Natural killer cell (primary cell): Measurements from ENCODE around the gene WNT3A. TPM values are rescaled to one million over a fixed set of nuclear protein-coding genes. Genes with fewer than 3 reads are reported as not detected.

Experiments
- ATAC-seq, 3 donors: fragments of 150-1000 bp in 2 of 3; fragments of 200-7000 bp in 1 of 3; cut with Tn5 transposase; 1 replicate in 1 of 3; 2 replicates in 2 of 3; pipeline ENCODE4 v1.10.0; 2021; ENCODE audit warnings: mild to moderate bottlenecking in 2 of 3, moderate library complexity in 2 of 3
- DNase-seq, 2 donors: peaks; one replicate each; pipeline versions ENCODE4 v3.0.0 to v3.0.0-alpha.2; 2013 to 2021; ENCODE audit warnings: mixed read lengths in 1 of 2
- H3K27ac ChIP-seq: one replicate; pipeline ENCODE4 v1.5.1; 2013; ENCODE audit warnings: mild to moderate bottlenecking, low read length
- H3K27me3 ChIP-seq: one replicate; pipeline ENCODE4 v1.6.1; 2013; ENCODE audit warnings: low read length; ENCODE audit not compliant: control insufficient read depth, insufficient read depth
- H3K36me3 ChIP-seq: one replicate; pipeline ENCODE4 v1.6.1; 2013; ENCODE audit warnings: low read length; ENCODE audit not compliant: control insufficient read depth, insufficient read depth
- H3K4me1 ChIP-seq: one replicate; pipeline ENCODE4 v1.6.1; 2013; ENCODE audit warnings: low read length; ENCODE audit not compliant: control insufficient read depth, insufficient read depth
- H3K4me3 ChIP-seq: one replicate; pipeline ENCODE4 v1.5.1; 2013; ENCODE audit warnings: low read length
- H3K9me3 ChIP-seq: one replicate; pipeline ENCODE4 v1.6.1; 2013; ENCODE audit warnings: low read length; ENCODE audit not compliant: control insufficient read depth, insufficient read depth
- H3K27ac Mint-ChIP-seq, 2 donors: one replicate each; pipeline ENCODE4 v1.8.0; 2022; ENCODE audit warnings: mild to moderate bottlenecking in 2 of 2, mixed read lengths in 2 of 2, moderate library complexity in 1 of 2
- H3K27me3 Mint-ChIP-seq, 2 donors: one replicate each; pipeline ENCODE4 v1.8.0; 2022; ENCODE audit warnings: low read depth in 2 of 2, mixed read lengths in 2 of 2
- H3K36me3 Mint-ChIP-seq: one replicate; pipeline ENCODE4 v1.8.0; 2022; ENCODE audit warnings: mixed read lengths
- H3K4me1 Mint-ChIP-seq, 2 donors: one replicate each; pipeline ENCODE4 v1.8.0; 2022; ENCODE audit warnings: mixed read lengths in 2 of 2
- H3K4me3 Mint-ChIP-seq: one replicate; pipeline ENCODE4 v1.8.0; 2022; ENCODE audit warnings: mild to moderate bottlenecking, moderate library complexity, mixed read lengths
- H3K9me3 Mint-ChIP-seq, 2 donors: one replicate each; pipeline ENCODE4 v1.8.0; 2022; ENCODE audit warnings: mixed read lengths in 2 of 2
- CTCF ChIP-seq: fragments of 200-600 bp; IDR thresholded peaks from one replicate; pipeline ENCODE4 v1.8.0; 2022; ENCODE audit warnings: antibody characterized with exemption
- WGBS: methylation state at CpG from one replicate; pipeline ENCODE4 v1.1.7; 2013; ENCODE audit warnings: missing lambda C conversion rate; ENCODE audit not compliant: insufficient coverage; 5-methylcytosine and 5-hydroxymethylcytosine counted together
- intact Hi-C: fragments of 100-400 bp; cut with micrococcal nuclease; formaldehyde crosslinking; loops from one replicate; pipeline ENCODE4 v1.14.2; 2022
- total RNA-seq, 4 donors: library from RNA; stranded (reverse); fragments of 120-200 nt in 1 of 4; gene quantifications; one replicate each; pipeline versions ENCODE4 v1.2.3 to v1.2.4, GENCODE V29; 2013 to 2022

The WNT3A gene
- total RNA-seq, 3 donors from 2014 or later (not counting 1 experiment from before 2014, with no cell fraction given): not detected

DNA sequence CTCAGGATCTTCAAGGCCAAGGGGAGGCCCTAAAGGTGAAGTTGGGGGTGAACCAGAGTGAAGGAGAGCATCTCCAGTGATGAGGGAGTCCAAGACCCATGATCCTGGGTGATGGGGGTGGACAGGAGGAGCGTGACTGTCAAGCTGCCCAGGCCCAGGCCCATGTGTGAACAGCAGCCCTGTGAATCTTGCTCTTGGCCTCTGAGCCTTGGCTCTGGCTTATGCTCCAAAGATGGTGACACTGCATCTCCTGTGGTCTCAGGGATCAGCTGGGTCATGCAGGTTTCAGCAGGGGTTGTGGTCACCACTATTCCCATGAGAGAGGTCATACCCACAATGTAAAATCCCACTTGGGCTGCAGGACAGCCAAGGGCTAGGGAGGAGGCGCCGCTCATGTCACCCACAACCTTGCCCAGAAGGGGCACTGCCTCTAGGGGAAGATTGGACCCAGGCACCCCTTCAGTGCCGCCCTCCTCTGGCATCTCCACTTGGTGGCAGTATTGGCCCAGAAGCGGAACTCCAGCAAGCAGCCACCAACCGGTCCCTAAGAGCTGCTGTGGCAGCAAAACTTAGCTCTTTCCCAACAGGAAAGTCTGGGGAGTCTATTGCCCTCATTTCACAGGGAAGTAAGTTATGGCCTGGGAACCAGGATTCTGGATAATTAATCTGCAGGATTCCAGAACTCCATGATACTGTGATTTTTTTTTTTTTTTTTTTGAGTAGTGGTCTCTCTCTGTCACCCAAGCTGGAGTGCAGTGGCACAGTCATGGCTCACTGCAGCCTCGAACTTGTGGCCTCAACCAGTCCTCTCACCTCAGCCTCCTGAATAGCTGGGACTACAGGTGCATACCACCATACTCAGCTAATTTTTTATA lies 7.5 kb upstream of the WNT3A start:
- Mint-ChIP-seq H3K4me1 (no peaks in the 10 kb centered on the region), H3K4me3 (no peak overlapping the region), H3K9me3 (peaks cover 0 to 8% of the 10 kb centered on the region in 2 donors), H3K27me3 (peaks cover 21 to 41% of the 10 kb centered on the region in 2 donors), H3K36me3 (no peaks in the 10 kb centered on the region), H3K27ac (no peak overlapping the region)
- Histone ChIP-seq H3K27me3 (peaks cover 7% of the 10 kb centered on the region), H3K4me3 (no peak overlapping the region), H3K4me1 (peaks cover 2% of the 10 kb centered on the region), H3K27ac (no peak overlapping the region), H3K9me3 (peaks cover 9% of the 10 kb centered on the region), H3K36me3 (no peaks in the 10 kb centered on the region)
- intact Hi-C loops: loop anchor here (2.0 kb wide), 1 partner anchor 516 kb away; no protein-coding TSS in a partner anchor
- peak; percentile 67 for TF ChIP-seq CTCF
- peak; percentile 84 to 97 (median 95) for ATAC-seq
- peak; percentile 50 to 80 for DNase-seq
- WGBS: 15% methylated on average over 7 of the region's 7 CpGs

DNA sequence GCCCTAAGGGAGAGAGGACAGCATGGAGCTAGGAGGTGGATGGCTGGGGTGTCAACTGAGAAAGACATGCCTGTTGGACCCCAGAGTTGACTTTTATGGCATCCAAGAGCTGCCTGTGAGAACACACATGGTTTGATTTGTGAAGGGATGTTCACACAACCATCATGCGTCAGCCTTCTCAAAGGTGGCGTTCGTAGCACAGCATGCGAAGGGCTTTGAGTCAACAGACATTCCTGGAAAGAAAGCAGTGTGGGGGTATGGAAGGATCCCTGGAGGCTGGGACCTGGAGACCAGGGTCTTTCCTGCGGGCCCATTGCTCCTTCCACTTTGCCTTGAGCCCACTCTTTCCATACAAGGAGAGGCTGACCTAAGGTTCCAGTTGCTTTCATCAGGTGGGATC lies 6.4 kb upstream of the WNT3A start:
- H3K27me3 ChIP-seq: peaks cover 15% of the 10 kb centered on the region
- Mint-ChIP-seq H3K4me1 (no peaks in the 10 kb centered on the region), H3K36me3 (no peaks in the 10 kb centered on the region), H3K4me3 (no peak overlapping the region), H3K27ac (no peak overlapping the region), H3K9me3 (peaks cover 0 to 8% of the 10 kb centered on the region in 2 donors), H3K27me3 (peaks cover 24 to 46% of the 10 kb centered on the region in 2 donors)
- no peak overlapping the region for H3K4me3 ChIP-seq
- H3K9me3 ChIP-seq: peaks cover 9% of the 10 kb centered on the region
- TF ChIP-seq CTCF: no peak
- no peaks in the 10 kb centered on the region for H3K36me3 ChIP-seq
- peak in 1 of 2 donors; percentile 5 for DNase-seq
- intact Hi-C loops: no loop called here
- no peak overlapping the region for H3K27ac ChIP-seq
- no peak for ATAC-seq
- 97% methylated on average over 4 of the region's 5 CpGs for WGBS
- H3K4me1 ChIP-seq: peaks cover 3% of the 10 kb centered on the region

GRCh38 chr1:228000836-228001563 lies 5.8 kb upstream of the WNT3A start:
- ATAC-seq (no peak), DNase-seq (peak in 1 of 2 donors; percentile 7)
- intact Hi-C loops: no loop called here
- Mint-ChIP-seq H3K27me3 (peaks cover 29 to 49% of the 10 kb centered on the region in 2 donors), H3K36me3 (no peaks in the 10 kb centered on the region), H3K9me3 (peaks cover 0 to 8% of the 10 kb centered on the region in 2 donors), H3K27ac (no peak overlapping the region), H3K4me3 (no peak overlapping the region), H3K4me1 (no peaks in the 10 kb centered on the region)
- no peaks in the 10 kb centered on the region for H3K36me3 ChIP-seq
- WGBS: 80% methylated on average over 13 of the region's 13 CpGs
- no peak overlapping the region for H3K27ac ChIP-seq
- H3K9me3 ChIP-seq: peaks cover 5% of the 10 kb centered on the region
- peaks cover 15% of the 10 kb centered on the region for H3K27me3 ChIP-seq
- no peak for TF ChIP-seq CTCF
- peaks cover 3% of the 10 kb centered on the region for H3K4me1 ChIP-seq
- H3K4me3 ChIP-seq: no peak overlapping the region
